Upper lobe of left lung (tissue), 6 donors: ENCODE data around the gene TBCB. TPM values are rescaled to one million over a fixed set of nuclear protein-coding genes. Genes with fewer than 3 reads are reported as not detected.
A peak's percentile ranks its signal among the peaks of the same experiment; 100 is the strongest.
"Not testable (repeated sequence)": the region's sequence is repeated elsewhere in the genome, so short reads cannot be mapped to it uniquely, and the experiment has no call there.

Experiments used
- ATAC-seq, 2 donors: fragments of 200-7000 bp; cut with Tn5 transposase; one replicate each; pipeline ENCODE4 v1.9.1; 2022; ENCODE audit warnings: mild to moderate bottlenecking in 2 of 2, moderate library complexity in 2 of 2; ENCODE audit not compliant: low FRiP score in 2 of 2
- DNase-seq, 2 donors: peaks; one replicate each; pipeline ENCODE4 v3.0.0-alpha.2; 2019 to 2020
- H3K27ac ChIP-seq, 4 donors: fragments of 200-600 bp; sonication (generic); one replicate each; pipeline ENCODE4 v1.5.1; 2016 to 2019
- H3K27me3 ChIP-seq, 4 donors: fragments of 200-600 bp; sonication (generic); one replicate each; pipeline ENCODE4 v1.5.1; 2017 to 2019
- H3K36me3 ChIP-seq, 4 donors: fragments of 200-600 bp; sonication (generic); one replicate each; pipeline ENCODE4 v1.5.1; 2016 to 2019
- H3K4me1 ChIP-seq, 4 donors: fragments of 200-600 bp; sonication (generic); one replicate each; pipeline ENCODE4 v1.5.1; 2018 to 2019
- H3K4me3 ChIP-seq, 4 donors: fragments of 200-600 bp; sonication (generic); one replicate each; pipeline ENCODE4 v1.5.1; 2017 to 2019; ENCODE audit warnings: mild to moderate bottlenecking in 2 of 4, moderate library complexity in 1 of 4
- H3K9me3 ChIP-seq, 4 donors: fragments of 200-600 bp; sonication (generic); one replicate each; pipeline ENCODE4 v1.5.1; 2018 to 2019
- CTCF ChIP-seq, 6 experiments: fragments of 450-650 bp in 4 of 6; fragments of 200-600 bp in 2 of 6; sonication (generic) in 2 of 6; IDR thresholded peaks; one replicate each; pipeline ENCODE4 v1.5.1; 2016 to 2019; ENCODE audit warnings: antibody characterized with exemption in 6 of 6
- EP300 ChIP-seq, 4 donors: sonication (generic); formaldehyde crosslinking; IDR thresholded peaks; one replicate each; pipeline ENCODE4 v1.5.1; 2017; ENCODE audit warnings: antibody characterized with exemption in 4 of 4, control low read depth in 2 of 4
- POLR2A ChIP-seq, 4 donors: fragments of 450-650 bp; IDR thresholded peaks; one replicate each; pipeline ENCODE4 v1.5.1; 2016 to 2017; ENCODE audit warnings: antibody characterized with exemption in 4 of 4, mild to moderate bottlenecking in 2 of 4
- POLR2AphosphoS5 ChIP-seq, 2 donors: sonication (generic); formaldehyde crosslinking; IDR thresholded peaks; one replicate each; pipeline ENCODE4 v1.5.1; 2017; ENCODE audit warnings: antibody characterized with exemption in 2 of 2
- WGBS, 2 donors: methylation state at CpG; one replicate each; pipeline ENCODE4 v1.1.5; 2017 to 2018; 5-methylcytosine and 5-hydroxymethylcytosine counted together
- total RNA-seq, 6 donors: library from RNA; depleted of rRNA in 4 of 6; stranded (reverse); fragments of >200 nt in 4 of 6; gene quantifications; one replicate each; pipeline versions ENCODE4 v1.1.0 to v1.2.1, GENCODE V29; 2016 to 2021
- donor health status: DM: no; HTN: no; CAD: no; lungs with moderate emphysema.
- donor health status: DM: no; HTN: yes; CAD: no; lungs with severe emphysema.

TBCB gene
- total RNA-seq, 6 donors from 2014 or later, result 31.4 to 151 (median 109) TPM

DNA sequence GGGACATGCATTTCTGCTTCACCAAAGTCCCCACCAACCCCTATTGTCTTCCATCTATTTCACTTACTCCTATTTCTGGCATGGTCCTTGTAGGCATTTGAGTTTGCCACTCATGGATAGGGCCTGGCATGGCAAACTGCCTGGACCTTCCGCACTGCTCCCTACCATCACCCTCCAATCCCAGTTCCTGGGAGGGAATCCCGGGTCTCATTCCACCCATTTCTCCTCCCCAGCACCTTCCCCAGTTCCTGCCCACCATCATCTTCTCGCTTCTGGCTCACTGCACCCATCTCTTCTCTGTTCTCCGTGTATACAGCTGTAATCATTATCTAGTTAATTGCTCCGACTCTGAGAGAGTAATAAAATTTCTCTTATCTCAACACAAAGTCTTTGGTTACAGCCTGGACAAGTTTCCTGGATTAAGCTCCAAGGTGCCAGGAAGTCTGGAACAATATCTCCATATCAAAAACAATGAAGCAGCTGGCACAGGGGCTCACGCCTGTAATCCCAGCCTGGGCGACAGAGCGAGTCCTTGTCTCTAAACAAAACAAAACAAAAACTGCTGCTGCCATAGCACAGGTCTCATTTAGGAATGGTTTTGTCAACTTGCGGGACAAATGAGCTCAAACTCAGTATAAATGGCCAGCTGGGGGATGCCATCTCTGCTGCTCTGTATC, 54.0 kb downstream of the TBCB start:
- no peaks in the 10 kb centered on the region for H3K9me3 ChIP-seq
- no peak overlapping the region for H3K4me3 ChIP-seq
- DNase-seq, result no peak
- peaks cover 5 to 11% (median 8%) of the 10 kb centered on the region in 4 donors for H3K4me1 ChIP-seq
- WGBS, 2 donors, result 48 to 50% methylated on average over 9 of the region's 9 CpGs
- no peaks in the 10 kb centered on the region for H3K27me3 ChIP-seq
- peak; percentile 11 to 32 for TF ChIP-seq POLR2AphosphoS5 (IDR thresholded peaks at IDR 0.05)
- no peak for TF ChIP-seq EP300 (IDR thresholded peaks at IDR 0.05)
- peaks cover 0 to 5% (median 0%) of the 10 kb centered on the region in 4 donors for H3K36me3 ChIP-seq
- H3K27ac ChIP-seq, result peak overlapping the region; percentile 58 to 81 (median 70)
- no peak for ATAC-seq

DNA sequence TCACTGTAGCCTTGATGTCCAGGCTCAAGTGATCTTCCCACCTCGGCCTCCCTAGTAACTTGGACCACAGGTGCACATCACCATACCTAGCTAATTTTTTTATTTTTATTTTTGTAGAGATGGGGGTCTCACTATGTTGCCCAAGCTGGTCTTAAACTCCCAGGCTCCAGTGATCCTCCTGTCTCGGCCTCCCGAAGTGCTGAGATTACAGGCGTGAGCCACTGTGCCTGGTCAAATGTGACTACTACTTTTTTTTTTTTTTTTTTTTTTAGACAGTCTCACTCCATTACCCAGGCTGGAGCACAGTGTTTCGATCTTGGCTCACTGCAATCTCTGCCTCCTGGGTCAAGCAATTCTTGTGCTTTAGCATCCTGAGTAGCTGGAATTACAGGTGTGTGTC, 57.6 kb downstream of the TBCB start:
- Histone ChIP-seq H3K27ac (no peak overlapping the region), H3K9me3 (no peaks in the 10 kb centered on the region), H3K36me3 (no peaks in the 10 kb centered on the region), H3K27me3 (no peaks in the 10 kb centered on the region), H3K4me3 (no peak overlapping the region), H3K4me1 (peaks cover 5 to 11% (median 8%) of the 10 kb centered on the region in 4 donors)
- DNase-seq (no peak), ATAC-seq (no peak)
- WGBS, 2 donors, result 94% methylated on average over 5 of the region's 5 CpGs
- no peak for TF ChIP-seq EP300 (IDR thresholded peaks at IDR 0.05)
- TF ChIP-seq POLR2AphosphoS5 (IDR thresholded peaks at IDR 0.05), result no peak
- no peak for TF ChIP-seq CTCF (IDR thresholded peaks at IDR 0.05)
- no peak for TF ChIP-seq POLR2A (IDR thresholded peaks at IDR 0.05)

DNA sequence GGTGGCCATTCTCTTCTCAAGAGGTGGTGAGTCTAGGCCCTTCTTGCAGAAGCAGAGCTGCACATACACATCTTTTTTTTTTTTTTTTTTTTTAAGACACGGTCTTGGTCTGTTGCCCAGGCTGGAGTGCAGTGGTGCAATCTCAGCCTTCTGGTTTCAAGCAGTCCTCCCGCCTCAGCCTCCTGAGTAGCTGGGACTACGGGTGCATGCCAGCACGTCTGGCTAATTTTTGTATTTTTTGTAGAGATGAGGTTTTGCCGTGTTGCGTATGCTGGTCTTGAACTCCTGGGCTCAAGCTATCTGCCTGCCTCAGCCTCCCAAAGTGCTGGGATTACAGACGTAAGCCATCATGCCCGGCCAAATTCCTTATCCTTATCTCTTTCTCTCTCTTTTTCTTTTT, 58.6 kb downstream of the TBCB start:
- not testable (repeated sequence) for ATAC-seq, DNase-seq, H3K27ac ChIP-seq, H3K4me1 ChIP-seq, H3K4me3 ChIP-seq, H3K36me3 ChIP-seq, H3K9me3 ChIP-seq, H3K27me3 ChIP-seq
- WGBS, 2 donors, result 87% methylated on average over 8 of the region's 8 CpGs

Other genes starting within 250 kb of the TBCB start
- gene APLP1, start 246.9 kb upstream of the TBCB start, total RNA-seq, result 10 to 100 TPM in 1 of 6 donors, 1 to 10 TPM in 4, not detected in 1; 1.5 to 22.8 (median 5.2) TPM
- 10 to 100 TPM in 5 of 6 donors, 1 to 10 TPM in 1; 8.8 to 65.0 (median 23.6) TPM for gene NFKBID, start 214.9 kb upstream of the TBCB start, total RNA-seq
- 10 to 100 TPM in 5 of 6 donors, not detected in 1; 10.2 to 40.8 (median 19.9) TPM for gene HCST, start 212.9 kb upstream of the TBCB start, total RNA-seq
- gene TYROBP, start 207.2 kb upstream of the TBCB start, total RNA-seq, result 100 to 1,000 TPM; 131 to 532 (median 345) TPM
- 10 to 100 TPM in 4 of 6 donors, 1 to 10 TPM in 2; 6.3 to 17.2 (median 11.8) TPM for gene LRFN3, start 179.1 kb upstream of the TBCB start, total RNA-seq
- gene SDHAF1, start 120.3 kb upstream of the TBCB start, total RNA-seq, result 10 to 100 TPM; 13.6 to 41.2 (median 28.9) TPM
- gene SYNE4, start 106.7 kb upstream of the TBCB start, total RNA-seq, result 10 to 100 TPM in 5 of 6 donors, 1 to 10 TPM in 1; 9.5 to 21.0 (median 10.9) TPM
- 10 to 100 TPM; 22.3 to 95.3 (median 32.6) TPM for gene ALKBH6, start 101.3 kb upstream of the TBCB start, total RNA-seq
- gene CLIP3, start 82.6 kb upstream of the TBCB start, total RNA-seq, result 10 to 100 TPM in 1 of 6 donors, 1 to 10 TPM in 5; 3.0 to 13.0 (median 6.4) TPM
- gene THAP8, start 61.2 kb upstream of the TBCB start, total RNA-seq, result 10 to 100 TPM in 1 of 6 donors, 1 to 10 TPM in 5; 2.4 to 10.5 (median 7.8) TPM
- gene WDR62, start 60.6 kb upstream of the TBCB start, total RNA-seq, result 1 to 10 TPM in 5 of 6 donors, under 1 TPM in 1; 1.00 to 7.6 (median 2.4) TPM
- not detected for gene OVOL3, start 4.3 kb upstream of the TBCB start, total RNA-seq
- 10 to 100 TPM; 36.2 to 81.7 (median 53.7) TPM for gene POLR2I, start 593 bp upstream of the TBCB start, total RNA-seq
- gene CAPNS1, start 24.6 kb downstream of the TBCB start, total RNA-seq, result 100 to 1,000 TPM; 144 to 746 (median 340) TPM
- gene COX7A1, start 37.0 kb downstream of the TBCB start, total RNA-seq, result 10 to 100 TPM in 5 of 6 donors, not detected in 1; 12.4 to 95.1 (median 24.0) TPM
- gene ZNF565, start 99.2 kb downstream of the TBCB start, total RNA-seq, result 10 to 100 TPM in 1 of 6 donors, 1 to 10 TPM in 5; 3.5 to 14.7 (median 5.1) TPM
- 10 to 100 TPM; 25.3 to 68.5 (median 43.2) TPM for gene ZNF146, start 99.6 kb downstream of the TBCB start, total RNA-seq